IMR-90 (cell line): ENCODE data around the gene UGT2B7. TPM values are rescaled to one million over a fixed set of nuclear protein-coding genes. Genes with fewer than 3 reads are reported as not detected.
A peak's percentile ranks its signal among the peaks of the same experiment; 100 is the strongest.
"Not testable (repeated sequence)": the region's sequence is repeated elsewhere in the genome, so short reads cannot be mapped to it uniquely, and the experiment has no call there.

ENCODE experiments used
- ATAC-seq: fragments of 200-7000 bp; cut with Tn5 transposase; 2 replicates; pipeline ENCODE4 v1.9.1; 2020; ENCODE audit warnings: low read depth, mild to moderate bottlenecking, moderate library complexity
- BruUV-seq: library from RNA; stranded (reverse); fragments of 400-500 nt; replicated peaks from 2 replicates; lab custom pipeline; 2021; lab: Mats Ljungman, UMichigan
- CTCF ChIA-PET: fragments of 300-600 bp; formaldehyde crosslinking; extraction: SDS; loops from one replicate; lab custom pipeline; 2021; ENCODE audit warnings: antibody characterized with exemption; lab: Yijun Ruan, JAX
- POLR2A ChIA-PET: fragments of 300-600 bp; sonication (Branson Sonifier 250); formaldehyde crosslinking; loops from one replicate; lab custom pipeline; 2022; ENCODE audit warnings: antibody characterized with exemption; ENCODE audit not compliant: unreplicated experiment; lab: Charles Lee
- DNase-seq: peaks from one replicate; pipeline ENCODE4 v3.0.0; 2013
- H2AFZ ChIP-seq: replicated peaks from 2 replicates; pipeline ENCODE3; 2013; ENCODE audit warnings: low read length, mild to moderate bottlenecking; ENCODE audit not compliant: poor library complexity
- H2AK5ac ChIP-seq: 2 replicates; pipeline ENCODE4 v1.6.1; 2013; ENCODE audit warnings: low read depth, low read length, inconsistent platforms
- H2AK9ac ChIP-seq: replicated peaks from 2 replicates; pipeline ENCODE3; 2013; ENCODE audit warnings: mild to moderate bottlenecking, low read depth, low read length, moderate library complexity; ENCODE audit not compliant: poor library complexity
- H2BK120ac ChIP-seq: 2 replicates; pipeline ENCODE4 v1.6.1; 2013; ENCODE audit warnings: low read depth, low read length, inconsistent platforms
- H2BK15ac ChIP-seq: 3 replicates; pipeline ENCODE4 v1.6.1; 2013; ENCODE audit warnings: low read depth, low read length, inconsistent platforms
- H2BK20ac ChIP-seq: 2 replicates; pipeline ENCODE4 v1.6.1; 2013; ENCODE audit warnings: low read depth, mild to moderate bottlenecking, inconsistent platforms, low read length, moderate library complexity
- H2BK5ac ChIP-seq: 2 replicates; pipeline ENCODE4 v1.6.1; 2013; ENCODE audit warnings: mild to moderate bottlenecking, low read depth, low read length, inconsistent platforms; ENCODE audit not compliant: poor library complexity, severe bottlenecking
- H3K14ac ChIP-seq: replicated peaks from 2 replicates; pipeline ENCODE4 v1.6.1; 2013; ENCODE audit warnings: low read depth, low read length, inconsistent platforms
- H3K18ac ChIP-seq: 2 replicates; pipeline ENCODE4 v1.6.1; 2013; ENCODE audit warnings: low read depth, low read length, control low read depth
- H3K23ac ChIP-seq: 2 replicates; pipeline ENCODE4 v1.6.1; 2013; ENCODE audit warnings: low read depth, low read length, inconsistent platforms
- H3K27ac ChIP-seq: 2 replicates; pipeline ENCODE4 v1.5.1; 2013; ENCODE audit warnings: mild to moderate bottlenecking, control low read depth, low read length; ENCODE audit not compliant: insufficient read depth
- H3K27me3 ChIP-seq: 2 replicates; pipeline ENCODE4 v1.6.1; 2013; ENCODE audit warnings: low read length; ENCODE audit not compliant: control insufficient read depth, insufficient read depth
- H3K36me3 ChIP-seq: 2 replicates; pipeline ENCODE4 v1.6.1; 2013; ENCODE audit warnings: low read length, mixed read lengths; ENCODE audit not compliant: control insufficient read depth, insufficient read depth
- H3K4ac ChIP-seq: 2 replicates; pipeline ENCODE4 v1.6.1; 2013; ENCODE audit warnings: low read depth, low read length, inconsistent platforms
- H3K4me1 ChIP-seq: 2 replicates; pipeline ENCODE4 v1.6.1; 2013; ENCODE audit warnings: low read length, mixed read lengths; ENCODE audit not compliant: control insufficient read depth, insufficient read depth
- H3K4me2 ChIP-seq: 2 replicates; pipeline ENCODE4 v1.6.1; 2013; ENCODE audit warnings: low read depth, mild to moderate bottlenecking, control low read depth, low read length, moderate library complexity
- H3K4me3 ChIP-seq: 2 replicates; pipeline ENCODE4 v1.5.1; 2013; ENCODE audit warnings: low read depth, mild to moderate bottlenecking, control low read depth, low read length, moderate library complexity; ENCODE audit not compliant: insufficient read depth
- H3K56ac ChIP-seq: 2 replicates; pipeline ENCODE4 v1.6.1; 2013; ENCODE audit warnings: low read length, inconsistent platforms; ENCODE audit not compliant: insufficient read depth; ENCODE audit errors: extremely low read depth
- H3K79me1 ChIP-seq, 2 experiments: 2 replicates each; pipeline ENCODE4 v1.6.1; 2013; ENCODE audit warnings: low read length in 2 of 2, inconsistent platforms in 1 of 2, low read depth in 1 of 2
- H3K9ac ChIP-seq: 2 replicates; pipeline ENCODE4 v1.6.1; 2013; ENCODE audit warnings: low read depth, low read length, control low read depth
- H3K9me1 ChIP-seq: 2 replicates; pipeline ENCODE4 v1.6.1; 2013; ENCODE audit warnings: low read length, inconsistent platforms; ENCODE audit not compliant: insufficient read depth
- H3K9me3 ChIP-seq: 2 replicates; pipeline ENCODE4 v1.6.1; 2013; ENCODE audit warnings: low read length; ENCODE audit not compliant: control insufficient read depth, insufficient read depth
- H4K20me1 ChIP-seq: 2 replicates; pipeline ENCODE4 v1.6.1; 2013; ENCODE audit warnings: low read length, inconsistent platforms; ENCODE audit not compliant: insufficient read depth
- H4K5ac ChIP-seq: 2 replicates; pipeline ENCODE4 v1.6.1; 2013; ENCODE audit warnings: mild to moderate bottlenecking, low read depth, low read length, control low read depth
- H4K8ac ChIP-seq, 2 experiments: 2 replicates each; pipeline ENCODE4 v1.6.1; 2013; ENCODE audit warnings: low read depth in 2 of 2, low read length in 2 of 2, control low read depth in 1 of 2, inconsistent platforms in 1 of 2
- H4K91ac ChIP-seq: 2 replicates; pipeline ENCODE4 v1.6.1; 2013; ENCODE audit warnings: low read depth, low read length, inconsistent platforms; ENCODE audit not compliant: insufficient read depth
- BHLHE40 ChIP-seq: fragments of 150-350 bp; IDR thresholded peaks from 2 replicates; pipeline ENCODE4 v1.6.1; 2016; ENCODE audit warnings: mild to moderate bottlenecking, low read depth, low read length
- CHD1 ChIP-seq: IDR thresholded peaks from 2 replicates; pipeline ENCODE4 v1.6.1; 2012; ENCODE audit warnings: low read depth, low read length, improper control_type of control experiment
- MAFK ChIP-seq: IDR thresholded peaks from 2 replicates; pipeline ENCODE4 v1.6.1; 2012; ENCODE audit warnings: low read depth, low read length, improper control_type of control experiment
- WGBS, 2 experiments: methylation state at CpG; one replicate each; pipeline versions ENCODE4 v1.1.5 to v1.1.7; 2013; ENCODE audit warnings: missing lambda C conversion rate in 2 of 2; ENCODE audit not compliant: insufficient read length in 1 of 2; ENCODE audit errors: extremely low coverage in 2 of 2; 5-methylcytosine and 5-hydroxymethylcytosine counted together
- dilution Hi-C: fragments of 300-500 bp; cut with HindIII; formaldehyde crosslinking; loops from one replicate; pipeline ENCODE4 v1.14.3; 2018; ENCODE audit warnings: low sequenced_read_pairs; ENCODE audit not compliant: unreplicated experiment
- in situ Hi-C: fragments of 300-500 bp; cut with MboI; formaldehyde crosslinking; loops from 3 replicates; pipeline ENCODE4 v1.14.3; 2019; ENCODE audit warnings: low sequenced_read_pairs, inconsistent platforms, mixed read lengths
- intact Hi-C: fragments of 100-400 bp; cut with micrococcal nuclease; formaldehyde crosslinking; loops from 2 replicates; pipeline ENCODE4 v1.10.0; 2022
- polyA plus RNA-seq, 3 experiments: library from polyadenylated mRNA; depleted of rRNA; stranded (reverse); fragments of >200 nt; gene quantifications; 2 replicates each; pipeline ENCODE4 v1.2.3, GENCODE V29; 2012; ENCODE audit warnings: low replicate concordance in 1 of 3
- total RNA-seq: library from RNA; depleted of rRNA; stranded (reverse); fragments of >200 nt; gene quantifications from 2 replicates; pipeline ENCODE4 v1.2.3, GENCODE V29; 2012

Gene UGT2B7
- total and polyA plus RNA-seq, 2 of the 4 experiments (the other 2 are of a cell fraction): 0.10 TPM; not detected in 1

GRCh38 chr4:69051576-69051943, 44.7 kb upstream of the UGT2B7 start:
- dilution Hi-C loops: no loop called here

GRCh38 chr4:69053309-69053885, 42.9 kb upstream of the UGT2B7 start:
- H3K79me1 ChIP-seq, H2AFZ ChIP-seq, H3K4me1 ChIP-seq, H3K4me3 ChIP-seq, H3K4me2 ChIP-seq, H3K9ac ChIP-seq, ATAC-seq, H2AK5ac ChIP-seq, POLR2A ChIA-PET, H3K9me1 ChIP-seq, dilution Hi-C loops, H2BK5ac ChIP-seq, intact Hi-C loops, H3K23ac ChIP-seq, in situ Hi-C loops, H3K4ac ChIP-seq, H3K56ac ChIP-seq, H3K14ac ChIP-seq, H4K20me1 ChIP-seq, DNase-seq, H3K27ac ChIP-seq, H2AK9ac ChIP-seq, H3K36me3 ChIP-seq, BruUV-seq, H3K27me3 ChIP-seq, H3K9me3 ChIP-seq, H3K18ac ChIP-seq, H4K8ac ChIP-seq: not testable (repeated sequence)
- Histone ChIP-seq H2BK120ac (peak overlapping the region; percentile 40), H4K91ac (peak overlapping the region; percentile 47), H2BK15ac (peak overlapping the region; percentile 36; the same call in 1 of the 3 replicates), H4K5ac (peak overlapping the region; percentile 36; the same call in 1 of the 2 replicates), H2BK20ac (peak overlapping the region; percentile 80; the same call in 1 of the 2 replicates)
- CTCF ChIA-PET: interaction anchor here (0.6 kb wide), 1 partner anchor 248 kb away, joined by 4 read pairs; no protein-coding TSS in a partner anchor
- 100% methylated on average over 1 of the region's 7 CpGs; no CpG with 5 or more reads in 1 of the 2 experiments for WGBS, 2 experiments

More at GRCh38 chr4:69051576-69051943, 44.7 kb upstream of the UGT2B7 start:
- POLR2A ChIA-PET: no interaction called here
- H2BK20ac ChIP-seq: no peak overlapping the region
- H4K5ac ChIP-seq: peak overlapping the region; percentile 90; the same call in 1 of the 2 replicates
- no peaks in the 10 kb centered on the region for H3K79me1 ChIP-seq
- no peak overlapping the region for H4K91ac ChIP-seq
- no peak overlapping the region for H3K18ac ChIP-seq
- no peak overlapping the region for H3K14ac ChIP-seq
- CTCF ChIA-PET: no interaction called here
- H2BK15ac ChIP-seq: no peak overlapping the region
- no peak overlapping the region for H3K27ac ChIP-seq
- H3K27me3 ChIP-seq: no peaks in the 10 kb centered on the region
- BruUV-seq: no TSS peak
- peak overlapping the region; percentile 32; the same call in 1 of the 2 replicates for H2BK120ac ChIP-seq
- H3K4me1 ChIP-seq: peaks cover 4% of the 10 kb centered on the region
- H3K56ac ChIP-seq: no peak overlapping the region
- no peaks in the 10 kb centered on the region for H3K9me3 ChIP-seq
- no peak overlapping the region for H4K8ac ChIP-seq
- H3K23ac ChIP-seq: no peak overlapping the region
- no peak overlapping the region for H3K9ac ChIP-seq
- no peaks in the 10 kb centered on the region for H4K20me1 ChIP-seq
- no peaks in the 10 kb centered on the region for H3K9me1 ChIP-seq
- H2AK9ac ChIP-seq: no peak overlapping the region
- in situ Hi-C loops (no loop called here), intact Hi-C loops (no loop called here)
- H2BK5ac ChIP-seq: peak overlapping the region; percentile 8
- H2AFZ ChIP-seq: no peak overlapping the region
- H3K36me3 ChIP-seq: no peaks in the 10 kb centered on the region
- TF ChIP-seq CHD1 (no peak), MAFK (no peak), BHLHE40 (no peak)
- no CpG with 5 or more reads among the region's 4 CpGs for WGBS, 2 experiments
- ATAC-seq (no peak), DNase-seq (no peak)
- H2AK5ac ChIP-seq: no peak overlapping the region
- H3K4me2 ChIP-seq: no peak overlapping the region
- H3K4me3 ChIP-seq: no peak overlapping the region
- H3K4ac ChIP-seq: no peak overlapping the region
